ENCODE results near the gene DNAL4.

DNAL4 gene

DNA sequence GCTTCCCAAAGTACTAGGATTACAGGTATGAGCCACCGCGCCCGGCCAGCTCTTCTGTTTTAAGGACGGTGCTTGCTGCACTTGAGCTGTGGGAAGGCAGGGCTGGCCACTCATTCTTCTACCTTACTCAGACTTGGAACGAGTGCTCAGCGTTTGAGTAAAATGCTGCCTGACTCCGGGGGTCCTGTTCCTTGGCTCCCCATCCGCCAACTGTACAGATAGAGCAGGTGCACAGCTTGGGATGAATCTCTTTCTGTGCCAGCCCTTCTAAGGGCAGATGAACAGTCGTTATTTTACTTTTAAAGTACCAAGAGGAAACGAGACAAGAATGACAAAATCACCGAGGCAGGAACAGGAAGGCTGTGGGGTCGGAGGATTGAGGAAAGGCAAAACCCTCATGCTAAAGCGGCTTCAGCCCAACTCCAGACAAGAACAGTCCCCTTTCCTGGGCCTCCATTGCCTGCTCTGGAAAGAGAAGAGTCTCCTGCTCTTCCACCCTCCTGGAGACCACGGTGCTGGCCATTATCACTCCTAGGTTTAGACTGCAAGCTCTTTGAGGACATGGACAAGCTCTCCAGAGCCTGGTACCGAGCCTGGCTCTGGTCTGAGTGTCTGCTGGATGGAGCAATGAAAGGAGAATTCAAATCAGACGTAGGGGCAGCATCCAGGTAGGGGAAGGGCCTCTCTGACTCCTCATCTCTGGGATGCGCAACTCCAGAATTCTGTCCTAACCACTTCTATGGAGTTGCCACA is 37.1 kb downstream of the DNAL4 start:
- no peak for DNase-seq

- peak; percentile 79 for DNase-seq
Observed at GRCh38 chr22:38755911-38756532, 37.9 kb downstream of the DNAL4 start, which contains the start of gene SUN2. TSS of gene SUN2 (minus strand) at chr22:38755998. CDS start at chr22:38752628, 3,370 bp downstream.

- no peak for DNase-seq
Observed at GRCh38 chr22:38755155-38755910, 38.6 kb downstream of the DNAL4 start.

- DNase-seq, result no peak
Observed at GRCh38 chr22:38754751-38755154, 39.2 kb downstream of the DNAL4 start.

- no peak for DNase-seq
Observed at GRCh38 chr22:38753948-38754750, 39.8 kb downstream of the DNAL4 start.

GRCh38 chr22:38751422-38752346 is 42.3 kb downstream of the DNAL4 start:
- no peak for DNase-seq

DNA sequence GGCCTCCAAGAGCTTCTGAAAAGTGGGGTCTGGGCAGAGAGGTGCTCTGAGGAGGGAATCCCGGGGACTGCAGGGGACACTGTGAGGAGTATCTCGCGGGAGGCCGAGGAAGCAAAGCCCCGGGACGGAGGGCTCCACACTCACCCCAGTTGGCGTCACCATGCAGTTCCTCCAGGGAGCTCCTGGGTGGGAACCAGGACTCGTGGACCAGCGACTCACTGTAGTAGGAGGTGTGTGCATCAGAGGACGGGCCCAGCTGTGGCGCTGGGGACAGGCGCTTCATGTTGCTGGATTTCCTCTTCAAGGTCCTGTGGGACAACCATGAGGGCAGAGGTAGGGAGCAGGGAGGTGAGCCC is 42.9 kb downstream of the DNAL4 start:
- no peak for DNase-seq

DNA sequence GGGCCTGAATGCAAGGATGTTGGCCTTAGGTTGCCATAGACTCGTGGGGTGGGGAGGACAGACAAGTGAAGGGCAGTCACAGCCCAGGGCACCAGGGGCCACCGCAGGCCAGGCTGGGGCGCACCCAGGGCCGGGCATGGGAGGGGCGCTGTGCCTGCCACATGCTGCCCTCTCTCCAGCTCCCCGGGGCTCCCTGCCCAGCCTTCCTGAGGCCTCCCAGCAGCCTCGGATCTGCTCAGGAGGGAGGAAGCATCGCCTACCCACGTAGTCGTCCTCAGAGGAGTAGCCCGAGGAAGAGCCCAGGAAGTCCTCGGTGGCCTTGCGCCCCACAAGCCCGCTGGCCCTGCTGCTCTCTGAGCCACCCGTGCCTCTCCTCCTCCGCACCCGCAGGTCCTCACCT is 43.3 kb downstream of the DNAL4 start:
- DNase-seq, result no peak

DNA sequence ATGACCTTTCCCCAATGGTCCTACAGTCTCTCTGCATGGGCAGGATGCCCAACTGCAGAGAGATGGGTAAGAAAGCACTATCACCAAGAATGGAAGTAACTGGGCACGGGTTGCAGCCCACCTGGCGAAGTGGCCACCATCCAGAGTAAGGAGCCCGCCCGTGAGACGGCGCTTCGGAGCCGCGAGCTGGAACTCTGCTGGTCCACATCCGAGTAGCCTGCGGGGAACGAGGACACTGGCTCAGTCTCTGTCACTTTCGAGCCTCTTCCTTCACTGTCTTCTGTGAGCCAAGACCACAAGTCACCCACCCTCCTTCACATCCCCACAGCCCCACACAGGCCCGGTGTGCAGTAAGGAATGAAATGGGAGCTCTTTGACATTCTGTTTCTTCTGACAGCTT is 43.8 kb downstream of the DNAL4 start:
- no peak for DNase-seq

- DNase-seq, result no peak
Observed at GRCh38 chr22:38748487-38749136, 45.3 kb downstream of the DNAL4 start.

DNA sequence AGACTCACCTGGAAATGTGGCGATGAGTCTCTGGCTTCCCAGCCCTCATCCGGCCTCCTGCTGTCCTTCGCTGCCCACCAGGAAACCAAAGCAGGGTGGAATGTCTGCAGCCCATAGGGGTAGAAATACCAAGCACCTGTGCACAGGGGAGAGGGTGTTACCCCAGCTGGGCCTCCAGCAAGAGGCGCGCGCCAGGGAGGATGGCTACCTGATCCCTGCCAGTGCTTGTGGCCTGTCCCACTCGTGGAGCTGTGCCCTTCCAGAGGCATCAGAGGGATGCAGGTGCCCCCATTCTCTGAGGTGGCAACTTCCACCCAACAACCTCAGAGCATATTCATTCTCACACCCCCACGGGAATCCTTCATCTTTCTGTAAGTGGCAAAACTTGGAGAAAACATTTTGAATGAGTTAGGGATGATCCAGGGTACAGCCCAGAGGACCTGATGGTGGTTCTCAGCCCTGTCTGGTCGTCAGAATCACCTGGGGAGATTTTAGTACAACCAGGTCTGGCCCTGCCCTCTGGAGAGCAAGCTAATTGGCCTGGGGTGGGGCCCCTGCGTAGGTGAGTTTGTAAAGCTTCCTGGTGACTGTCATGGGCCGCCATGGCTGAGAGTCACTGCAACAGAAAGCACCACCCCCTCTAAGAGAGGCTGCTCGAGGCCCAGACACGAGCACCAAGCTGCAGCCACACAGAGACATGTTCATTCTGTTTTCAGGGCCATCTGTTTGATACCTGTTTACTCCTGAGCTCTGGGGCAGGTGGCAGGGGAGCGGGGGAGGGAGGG is 48.1 kb downstream of the DNAL4 start:
- DNase-seq, result no peak

GRCh38 chr22:38744981-38745380 is 49.0 kb downstream of the DNAL4 start:
- DNase-seq, result no peak

- no peak for DNase-seq
Observed at GRCh38 chr22:38742176-38742942, 51.6 kb downstream of the DNAL4 start.

- no peak for DNase-seq
Observed at GRCh38 chr22:38741576-38741975, 52.4 kb downstream of the DNAL4 start.

- no peak for DNase-seq
Observed at GRCh38 chr22:38741166-38741565, 52.8 kb downstream of the DNAL4 start.

GRCh38 chr22:38740754-38741153 is 53.2 kb downstream of the DNAL4 start:
- no peak for DNase-seq

DNA sequence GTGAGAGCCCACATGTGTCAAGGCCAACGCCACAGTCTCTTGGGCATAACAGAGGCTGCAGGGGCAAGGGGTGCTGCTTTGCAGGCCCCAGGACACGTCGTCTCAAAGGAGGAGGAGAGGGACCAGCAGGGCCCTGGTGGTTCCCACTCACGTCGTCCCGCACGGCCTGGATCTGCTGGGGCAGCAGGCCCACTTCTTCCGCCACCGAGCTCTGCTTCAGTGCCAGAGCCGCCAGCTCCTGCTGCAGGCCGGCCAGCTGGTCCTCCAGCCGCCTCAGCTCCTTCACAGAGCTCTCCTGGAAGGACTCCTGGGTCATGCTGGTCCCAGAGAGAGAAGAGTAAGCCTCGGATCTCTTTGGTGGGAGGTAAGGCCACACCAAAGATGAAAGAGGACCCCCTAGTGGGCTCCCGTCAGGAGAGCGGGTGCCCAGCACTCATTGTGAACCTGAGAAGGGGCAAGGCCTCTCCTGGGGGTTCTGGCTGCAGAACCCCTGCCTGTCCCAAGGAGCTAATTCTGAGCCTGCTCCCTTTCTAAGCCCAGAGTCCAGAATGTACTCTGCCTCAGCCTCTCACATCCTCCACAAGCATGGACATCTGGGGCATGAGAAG is 53.7 kb downstream of the DNAL4 start:
- DNase-seq, result no peak

DNA sequence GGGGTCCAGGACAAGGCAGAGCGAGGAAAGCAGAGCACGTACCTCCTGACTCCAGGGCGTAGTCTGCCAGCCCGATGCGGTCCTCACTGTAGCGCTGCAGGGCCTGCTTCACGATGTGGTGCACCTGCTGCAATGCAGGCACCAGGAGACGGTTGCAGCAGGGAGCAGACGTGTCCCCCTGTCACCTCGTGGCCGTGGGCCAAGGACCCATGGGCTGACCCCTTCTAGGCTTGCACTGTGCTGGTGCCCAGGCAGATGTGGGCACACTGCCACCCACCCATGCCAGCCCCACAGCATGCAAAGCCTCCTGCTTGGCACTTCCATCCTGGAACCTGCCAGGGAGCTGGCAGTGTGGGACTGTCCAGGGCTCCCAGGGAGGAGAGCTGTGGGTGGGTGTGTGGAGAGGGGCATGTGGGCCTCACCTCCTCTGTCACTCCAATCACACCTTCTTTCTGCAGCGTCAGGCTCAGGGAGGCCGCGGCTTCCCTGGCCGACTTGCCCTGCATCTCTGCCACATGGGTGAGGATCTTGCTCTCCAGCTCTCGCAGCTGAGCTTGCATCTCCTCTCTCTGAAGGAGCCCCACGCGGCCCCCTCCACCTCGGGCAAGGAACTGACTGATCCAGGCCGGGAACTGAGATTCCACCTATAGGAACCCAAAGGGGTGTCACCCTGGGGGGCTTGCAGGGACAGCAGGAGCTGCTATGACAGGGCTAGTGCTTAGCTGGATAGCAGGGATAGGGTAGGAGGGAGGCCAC is 54.5 kb downstream of the DNAL4 start:
- no peak for DNase-seq

All from NCI-H1436 (cell line).